MCF 10A (cell line): ENCODE measurements around the gene ADGRE1. TPM values are rescaled to one million over a fixed set of nuclear protein-coding genes. Genes with fewer than 3 reads are reported as not detected.

Experiments
- BruUV-seq: library from RNA; stranded (reverse); fragments of 400-500 nt; replicated peaks from 2 replicates; lab custom pipeline; 2021; lab: Mats Ljungman, UMichigan
- CTCF ChIA-PET: fragments of 300-600 bp; sonication (Branson Sonifier 250); formaldehyde crosslinking; extraction: SDS; loops from one replicate; lab custom pipeline; 2021; ENCODE audit warnings: antibody characterized with exemption, inconsistent platforms; lab: Yijun Ruan, JAX
- POLR2A ChIA-PET: fragments of 300-600, 350-650 bp; sonication (Branson Sonifier 250); formaldehyde crosslinking; extraction: SDS; loops from one replicate; lab custom pipeline; 2020; ENCODE audit warnings: antibody characterized with exemption, inconsistent platforms; lab: Yijun Ruan, JAX
- DNase-seq: peaks from one replicate; pipeline ENCODE4 v3.0.0-alpha.2; 2018; ENCODE audit not compliant: unreplicated experiment
- H3K27ac Mint-ChIP-seq: one replicate; pipeline ENCODE4 v1.8.0; 2022; ENCODE audit warnings: mild to moderate bottlenecking, low read depth, mixed read lengths; ENCODE audit not compliant: unreplicated experiment
- H3K27me3 Mint-ChIP-seq: one replicate; pipeline ENCODE4 v1.8.0; 2022; ENCODE audit warnings: mixed read lengths; ENCODE audit not compliant: insufficient read depth, unreplicated experiment
- H3K36me3 Mint-ChIP-seq: one replicate; pipeline ENCODE4 v1.8.0; 2022; ENCODE audit warnings: mild to moderate bottlenecking, moderate library complexity, mixed read lengths; ENCODE audit not compliant: insufficient read depth, unreplicated experiment
- H3K4me1 Mint-ChIP-seq: one replicate; pipeline ENCODE4 v1.8.0; 2022; ENCODE audit warnings: mixed read lengths; ENCODE audit not compliant: insufficient read depth, unreplicated experiment
- H3K4me3 Mint-ChIP-seq: one replicate; pipeline ENCODE4 v1.8.0; 2022; ENCODE audit warnings: mild to moderate bottlenecking, moderate library complexity, mixed read lengths; ENCODE audit not compliant: unreplicated experiment
- H3K9me3 Mint-ChIP-seq: one replicate; pipeline ENCODE4 v1.8.0; 2022; ENCODE audit warnings: mixed read lengths; ENCODE audit not compliant: unreplicated experiment
- intact Hi-C: fragments of 100-400 bp; cut with micrococcal nuclease; formaldehyde crosslinking; loops from 2 replicates; pipeline ENCODE4 v1.14.1; 2022
- total RNA-seq: library from RNA; stranded (reverse); gene quantifications from 2 replicates; pipeline ENCODE4 v1.2.3, GENCODE V29; 2022
- TF ChIP-seq, protein P1 (sequence below): fragments of 200-600 bp; IDR thresholded peaks from one replicate; pipeline ENCODE4 v1.8.0; 2022; ENCODE audit warnings: antibody characterized with exemption, mild to moderate bottlenecking; ENCODE audit not compliant: unreplicated experiment

ADGRE1 gene
- total RNA-seq, 1 experiment from 2014 or later, result not detected

DNA sequence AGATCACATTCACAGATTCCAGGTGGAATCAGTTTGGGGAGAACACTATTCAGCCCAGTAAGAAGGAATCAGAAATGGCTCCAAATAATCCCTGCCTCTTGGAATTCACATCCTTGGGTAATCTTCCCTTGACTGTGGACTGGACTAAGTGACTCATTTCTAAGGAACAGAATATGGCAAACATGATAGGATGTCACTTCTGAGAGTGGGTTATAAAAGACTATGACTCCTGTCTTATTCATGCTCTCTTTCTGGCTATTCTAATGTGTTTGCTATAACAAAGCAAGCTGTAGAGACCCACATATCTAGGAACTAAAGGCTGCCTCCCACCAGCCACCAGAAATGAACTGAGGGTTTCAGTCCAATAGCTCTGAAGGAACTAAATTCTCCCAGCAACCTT is 96.1 kb downstream of the ADGRE1 start:
- BruUV-seq, result no TSS peak
- TF ChIP-seq, protein P1, sequence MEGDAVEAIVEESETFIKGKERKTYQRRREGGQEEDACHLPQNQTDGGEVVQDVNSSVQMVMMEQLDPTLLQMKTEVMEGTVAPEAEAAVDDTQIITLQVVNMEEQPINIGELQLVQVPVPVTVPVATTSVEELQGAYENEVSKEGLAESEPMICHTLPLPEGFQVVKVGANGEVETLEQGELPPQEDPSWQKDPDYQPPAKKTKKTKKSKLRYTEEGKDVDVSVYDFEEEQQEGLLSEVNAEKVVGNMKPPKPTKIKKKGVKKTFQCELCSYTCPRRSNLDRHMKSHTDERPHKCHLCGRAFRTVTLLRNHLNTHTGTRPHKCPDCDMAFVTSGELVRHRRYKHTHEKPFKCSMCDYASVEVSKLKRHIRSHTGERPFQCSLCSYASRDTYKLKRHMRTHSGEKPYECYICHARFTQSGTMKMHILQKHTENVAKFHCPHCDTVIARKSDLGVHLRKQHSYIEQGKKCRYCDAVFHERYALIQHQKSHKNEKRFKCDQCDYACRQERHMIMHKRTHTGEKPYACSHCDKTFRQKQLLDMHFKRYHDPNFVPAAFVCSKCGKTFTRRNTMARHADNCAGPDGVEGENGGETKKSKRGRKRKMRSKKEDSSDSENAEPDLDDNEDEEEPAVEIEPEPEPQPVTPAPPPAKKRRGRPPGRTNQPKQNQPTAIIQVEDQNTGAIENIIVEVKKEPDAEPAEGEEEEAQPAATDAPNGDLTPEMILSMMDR, result no peak
- ChIA-PET POLR2A (no interaction called here), CTCF (interaction anchor here (0.6 to 0.8 kb wide), 3 partner anchors 83 to 519 kb away, joined by 3 to 5 read pairs (median 3); no protein-coding TSS in a partner anchor)
- Mint-ChIP-seq H3K27ac (no peak overlapping the region), H3K4me3 (no peak overlapping the region), H3K36me3 (no peaks in the 10 kb centered on the region), H3K9me3 (peaks cover 22% of the 10 kb centered on the region), H3K27me3 (no peaks in the 10 kb centered on the region), H3K4me1 (no peaks in the 10 kb centered on the region)
- intact Hi-C loops, result no loop called here
- no peak for DNase-seq

DNA sequence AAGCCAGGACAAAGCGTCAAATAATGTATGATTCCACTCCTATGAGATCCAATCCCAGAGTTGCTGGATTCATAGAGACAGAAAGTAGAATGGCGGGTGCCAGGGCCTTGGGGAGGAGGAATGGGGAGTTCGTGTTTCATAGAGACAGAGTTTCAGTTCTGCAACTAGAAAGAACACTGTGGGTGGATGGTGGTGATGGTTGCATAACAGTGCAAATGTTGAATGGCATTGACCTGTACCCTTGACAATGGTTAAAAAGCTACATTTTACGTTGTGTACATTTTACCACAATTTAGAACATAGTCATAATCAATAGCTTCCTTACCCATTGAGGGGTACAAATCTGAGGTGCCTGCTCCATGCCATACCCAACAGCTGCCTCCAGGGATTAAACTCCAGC is 100.5 kb downstream of the ADGRE1 start:
- DNase-seq, result no peak
- ChIA-PET POLR2A (no interaction called here), CTCF (interaction anchor here (1.3 kb wide), 1 partner anchor 16 kb away, joined by 4 read pairs; no protein-coding TSS in a partner anchor)
- Mint-ChIP-seq H3K27me3 (no peaks in the 10 kb centered on the region), H3K9me3 (peaks cover 22% of the 10 kb centered on the region), H3K27ac (no peak overlapping the region), H3K4me1 (no peaks in the 10 kb centered on the region), H3K4me3 (no peak overlapping the region), H3K36me3 (no peaks in the 10 kb centered on the region)
- intact Hi-C loops, result no loop called here
- no TSS peak for BruUV-seq
- TF ChIP-seq, protein P1, result no peak

DNA sequence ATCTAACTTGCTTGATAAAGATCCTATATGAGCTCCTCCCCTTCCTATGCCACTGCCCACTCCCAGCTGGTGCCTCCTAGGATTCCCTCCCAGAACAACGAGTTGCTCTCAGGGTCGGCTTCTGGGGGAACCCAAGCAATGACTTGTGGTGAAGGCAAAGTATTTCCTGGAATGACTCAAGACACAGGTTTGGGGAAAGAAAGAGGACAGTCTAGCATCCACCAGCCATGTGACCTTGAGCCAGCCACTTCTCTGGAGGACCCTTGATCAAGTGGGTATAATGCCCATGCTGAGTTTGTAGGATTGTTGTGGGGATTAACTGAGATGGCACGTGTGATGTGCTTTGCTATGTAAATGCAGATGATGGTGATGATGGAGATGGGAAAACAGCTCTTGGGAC is 100.9 kb downstream of the ADGRE1 start:
- Mint-ChIP-seq H3K4me3 (no peak overlapping the region), H3K36me3 (no peaks in the 10 kb centered on the region), H3K9me3 (peaks cover 18% of the 10 kb centered on the region), H3K27me3 (no peaks in the 10 kb centered on the region), H3K27ac (no peak overlapping the region), H3K4me1 (no peaks in the 10 kb centered on the region)
- ChIA-PET POLR2A (no interaction called here), CTCF (interaction anchor here (1.3 kb wide), 1 partner anchor 15 kb away, joined by 4 read pairs; no protein-coding TSS in a partner anchor)
- no peak for DNase-seq
- intact Hi-C loops, result no loop called here
- BruUV-seq, result no TSS peak
- TF ChIP-seq, protein P1, result no peak

Other genes with a start within 250 kb of the ADGRE1 start
- gene TNFSF14, start 217.4 kb upstream of the ADGRE1 start, total RNA-seq, result 12.1 and 12.2 TPM in 2 replicates
- gene C3, start 166.9 kb upstream of the ADGRE1 start, total RNA-seq, result 842 and 872 TPM in 2 replicates
- gene GPR108, start 150.0 kb upstream of the ADGRE1 start, total RNA-seq, result 115 and 124 TPM in 2 replicates
- gene TRIP10, start 147.9 kb upstream of the ADGRE1 start, total RNA-seq, result 45.4 and 49.7 TPM in 2 replicates
- gene SH2D3A, start 120.1 kb upstream of the ADGRE1 start, total RNA-seq, result 28.5 and 76.7 TPM in 2 replicates
- gene VAV1, start 114.9 kb upstream of the ADGRE1 start, total RNA-seq, result not detected in 2 replicates
- not detected in 2 replicates for gene MBD3L2B, start 133.9 kb downstream of the ADGRE1 start, total RNA-seq
- not detected in 2 replicates for gene MBD3L5, start 143.0 kb downstream of the ADGRE1 start, total RNA-seq
- gene MBD3L4, start 152.6 kb downstream of the ADGRE1 start, total RNA-seq, result not detected in 2 replicates
- not detected in 2 replicates for gene MBD3L2, start 161.7 kb downstream of the ADGRE1 start, total RNA-seq
- gene MBD3L3, start 171.1 kb downstream of the ADGRE1 start, total RNA-seq, result not detected in 2 replicates
- gene ZNF557, start 182.1 kb downstream of the ADGRE1 start, total RNA-seq, result 9.6 and 11.8 TPM in 2 replicates